Uterus (tissue), 4 donors: ENCODE measurements around the gene LBHD2. TPM values are rescaled to one million over a fixed set of nuclear protein-coding genes. Genes with fewer than 3 reads are reported as not detected.

Experiments
- DNase-seq, 2 donors: peaks; one replicate each; pipeline ENCODE4 v3.0.0-alpha.2; 2019 to 2020
- H3K27ac ChIP-seq, 2 donors: fragments of 200-600 bp; sonication (generic); 1 replicate in 1 of 2; 2 replicates in 1 of 2; pipeline ENCODE4 v1.5.1; 2016 to 2018
- H3K27me3 ChIP-seq, 2 donors: fragments of 200-600 bp; sonication (generic); one replicate each; pipeline ENCODE4 v1.5.1; 2018 to 2019; ENCODE audit warnings: control low read depth in 1 of 2
- H3K36me3 ChIP-seq, 2 donors: fragments of 200-600 bp; sonication (generic); one replicate each; pipeline ENCODE4 v1.5.1; 2019; ENCODE audit warnings: control low read depth in 1 of 2
- H3K4me1 ChIP-seq, 2 donors: fragments of 200-600 bp; sonication (generic); one replicate each; pipeline ENCODE4 v1.5.1; 2018 to 2019; ENCODE audit warnings: control low read depth in 1 of 2
- H3K4me3 ChIP-seq, 2 donors: fragments of 200-600 bp; sonication (generic); 1 replicate in 1 of 2; 2 replicates in 1 of 2; pipeline ENCODE4 v1.5.1; 2018 to 2019; ENCODE audit warnings: mild to moderate bottlenecking in 1 of 2
- H3K9me3 ChIP-seq, 2 donors: fragments of 200-600 bp; sonication (generic); one replicate each; pipeline ENCODE4 v1.5.1; 2019; ENCODE audit warnings: control low read depth in 1 of 2
- POLR2A ChIP-seq, 2 donors: fragments of 450-650 bp; IDR thresholded peaks; one replicate each; pipeline ENCODE4 v1.6.1; 2016; ENCODE audit warnings: antibody characterized with exemption in 2 of 2, mild to moderate bottlenecking in 1 of 2, moderate library complexity in 1 of 2
- intact Hi-C: fragments of 100-400 bp; cut with DNase I; formaldehyde crosslinking; loops from one replicate; pipeline ENCODE4 v1.15.1; 2023; ENCODE audit warnings: low total_unique reads
- total RNA-seq, 4 donors: library from RNA; depleted of rRNA in 3 of 4; stranded (reverse); fragments of >200 nt in 3 of 4; gene quantifications; one replicate each; pipeline versions ENCODE4 v1.1.0 to v1.2.4, GENCODE V29; 2014 to 2023
- TF ChIP-seq, protein P1 (sequence below), 4 experiments: fragments of 200-600 bp in 2 of 4; fragments of 450-650 bp in 2 of 4; sonication (generic) in 2 of 4; IDR thresholded peaks; one replicate each; pipeline ENCODE4 v1.5.1; 2016 to 2019; ENCODE audit warnings: antibody characterized with exemption in 4 of 4, mild to moderate bottlenecking in 2 of 4, moderate library complexity in 1 of 4
- donor health status: DM: yes; HTN: yes; CAD: no.

LBHD2 gene
- total RNA-seq, 4 donors from 2014 or later = not detected

DNA sequence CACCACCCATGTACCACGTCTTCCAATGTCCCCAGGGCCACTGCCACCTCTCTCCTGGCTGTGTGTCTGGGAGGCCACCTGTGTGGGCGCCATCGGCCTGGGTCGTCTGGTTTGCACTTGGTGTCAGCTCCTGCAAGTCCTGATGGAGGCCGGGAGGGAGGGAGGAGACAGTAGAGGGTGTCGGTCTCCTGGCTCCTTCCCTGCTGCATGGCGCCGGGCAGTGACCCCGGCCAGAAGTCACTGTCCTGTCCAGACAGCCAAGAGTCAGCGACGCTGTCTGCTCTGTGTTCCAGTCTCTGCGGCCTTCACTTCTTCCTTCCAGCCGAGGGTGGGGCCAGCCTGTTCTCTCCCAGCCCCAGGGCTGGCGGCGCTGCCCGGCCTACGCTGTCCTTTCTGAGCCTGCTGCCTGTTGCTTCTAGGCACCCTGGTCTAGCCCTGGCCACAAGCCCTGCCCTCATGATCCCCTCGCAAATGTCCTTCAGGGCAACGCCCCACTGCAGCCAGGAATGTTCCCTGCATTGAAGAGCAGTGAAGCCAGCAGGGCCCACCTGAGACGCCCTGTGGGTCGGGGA is 13.0 kb upstream of the LBHD2 start:
- no peak for DNase-seq
- Histone ChIP-seq H3K27ac (no peak overlapping the region), H3K4me3 (no peak overlapping the region), H3K4me1 (peaks cover 0 to 11% of the 10 kb centered on the region in 2 donors), H3K9me3 (no peaks in the 10 kb centered on the region), H3K27me3 (no peaks in the 10 kb centered on the region), H3K36me3 (no peaks in the 10 kb centered on the region)
- intact Hi-C loops = no loop called here
- TF ChIP-seq, protein P1, sequence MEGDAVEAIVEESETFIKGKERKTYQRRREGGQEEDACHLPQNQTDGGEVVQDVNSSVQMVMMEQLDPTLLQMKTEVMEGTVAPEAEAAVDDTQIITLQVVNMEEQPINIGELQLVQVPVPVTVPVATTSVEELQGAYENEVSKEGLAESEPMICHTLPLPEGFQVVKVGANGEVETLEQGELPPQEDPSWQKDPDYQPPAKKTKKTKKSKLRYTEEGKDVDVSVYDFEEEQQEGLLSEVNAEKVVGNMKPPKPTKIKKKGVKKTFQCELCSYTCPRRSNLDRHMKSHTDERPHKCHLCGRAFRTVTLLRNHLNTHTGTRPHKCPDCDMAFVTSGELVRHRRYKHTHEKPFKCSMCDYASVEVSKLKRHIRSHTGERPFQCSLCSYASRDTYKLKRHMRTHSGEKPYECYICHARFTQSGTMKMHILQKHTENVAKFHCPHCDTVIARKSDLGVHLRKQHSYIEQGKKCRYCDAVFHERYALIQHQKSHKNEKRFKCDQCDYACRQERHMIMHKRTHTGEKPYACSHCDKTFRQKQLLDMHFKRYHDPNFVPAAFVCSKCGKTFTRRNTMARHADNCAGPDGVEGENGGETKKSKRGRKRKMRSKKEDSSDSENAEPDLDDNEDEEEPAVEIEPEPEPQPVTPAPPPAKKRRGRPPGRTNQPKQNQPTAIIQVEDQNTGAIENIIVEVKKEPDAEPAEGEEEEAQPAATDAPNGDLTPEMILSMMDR (IDR thresholded peaks at IDR 0.05) = no peak
- TF ChIP-seq POLR2A (IDR thresholded peaks at IDR 0.05) = no peak

DNA sequence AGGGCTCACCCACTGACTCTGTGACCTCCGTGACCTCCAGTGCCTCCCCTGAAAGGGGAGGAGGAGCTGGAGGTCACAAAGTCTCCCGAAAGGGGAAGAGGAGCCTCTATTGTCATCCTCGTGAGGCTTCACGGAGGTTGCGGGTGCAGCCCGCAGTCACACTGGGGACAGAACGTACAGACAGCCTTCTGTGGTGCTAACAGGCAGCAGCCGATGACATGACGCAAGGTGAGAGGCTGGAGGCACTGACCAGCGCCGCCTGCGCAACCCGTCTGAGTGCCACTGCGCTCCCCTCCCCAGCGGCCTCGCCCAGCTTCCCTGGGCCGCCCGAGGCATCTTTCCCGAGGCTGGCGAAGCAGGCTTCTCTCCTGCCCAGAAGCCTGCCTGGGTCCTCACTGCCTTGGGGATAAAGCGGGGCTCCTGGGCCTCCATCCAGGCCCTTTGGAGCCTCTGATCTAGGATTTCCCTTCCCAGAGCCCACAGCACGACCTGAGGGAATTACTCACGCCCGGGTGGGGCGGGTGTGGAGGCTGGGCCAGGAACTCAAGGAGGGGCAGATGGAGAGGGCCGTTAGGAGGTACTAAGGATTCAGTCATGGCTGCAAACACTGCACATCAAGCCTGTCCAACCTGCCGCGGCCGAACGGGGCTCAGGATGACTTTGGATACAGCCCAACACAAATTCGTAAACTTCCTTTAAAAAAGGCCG is 12.3 kb upstream of the LBHD2 start:
- Histone ChIP-seq H3K27me3 (no peaks in the 10 kb centered on the region), H3K4me3 (no peak overlapping the region), H3K36me3 (no peaks in the 10 kb centered on the region), H3K27ac (no peak overlapping the region), H3K4me1 (peaks cover 0 to 11% of the 10 kb centered on the region in 2 donors), H3K9me3 (no peaks in the 10 kb centered on the region)
- TF ChIP-seq POLR2A (IDR thresholded peaks at IDR 0.05) = no peak
- TF ChIP-seq, protein P1 (IDR thresholded peaks at IDR 0.05) = no peak
- intact Hi-C loops = no loop called here
- DNase-seq = no peak

- no peak for DNase-seq
- intact Hi-C loops = no loop called here
- Histone ChIP-seq H3K27ac (no peak overlapping the region), H3K4me1 (peaks cover 0 to 11% of the 10 kb centered on the region in 2 donors), H3K9me3 (no peaks in the 10 kb centered on the region), H3K4me3 (no peak overlapping the region), H3K36me3 (no peaks in the 10 kb centered on the region), H3K27me3 (no peaks in the 10 kb centered on the region)
- TF ChIP-seq POLR2A (IDR thresholded peaks at IDR 0.05) = no peak
- TF ChIP-seq, protein P1 (IDR thresholded peaks at IDR 0.05) = no peak
Measured at GRCh38 chr14:103072595-103073366, 11.2 kb upstream of the LBHD2 start.

- Histone ChIP-seq H3K4me3 (no peak overlapping the region), H3K4me1 (peaks cover 0 to 11% of the 10 kb centered on the region in 2 donors), H3K27ac (no peak overlapping the region), H3K9me3 (no peaks in the 10 kb centered on the region), H3K36me3 (no peaks in the 10 kb centered on the region), H3K27me3 (no peaks in the 10 kb centered on the region)
- no peak for DNase-seq
- TF ChIP-seq, protein P1 (IDR thresholded peaks at IDR 0.05) = no peak
- no peak for TF ChIP-seq POLR2A (IDR thresholded peaks at IDR 0.05)
- intact Hi-C loops = no loop called here
Measured at GRCh38 chr14:103073367-103073875, 10.6 kb upstream of the LBHD2 start.
